K562 (cell line): Measurements from ENCODE around the gene DYNLT3. TPM values are rescaled to one million over a fixed set of nuclear protein-coding genes. Genes with fewer than 3 reads are reported as not detected.

Source experiments
- ATAC-seq: fragments of 200-7000 bp; cut with Tn5 transposase; 3 replicates; pipeline ENCODE4 v1.9.1; 2020; ENCODE audit warnings: moderate library complexity
- BruUV-seq: library from RNA; stranded (reverse); fragments of 400-500 nt; replicated peaks from 2 replicates; lab custom pipeline; 2021; lab: Mats Ljungman, UMichigan
- CTCF ChIA-PET: fragments of 300-600 bp; formaldehyde crosslinking; extraction: SDS; loops from one replicate; lab custom pipeline; 2021; ENCODE audit warnings: low intra/inter-chr PET ratio; lab: Yijun Ruan, JAX
- POLR2A ChIA-PET: fragments of 300-600, 350-650 bp; sonication (Branson Sonifier 250); formaldehyde crosslinking; extraction: SDS; loops from one replicate; lab custom pipeline; 2021; ENCODE audit warnings: antibody characterized with exemption, inconsistent platforms; lab: Yijun Ruan, JAX
- DNase-seq, 4 experiments: peaks; one replicate each; pipeline versions ENCODE4 v3.0.0 to v3.0.0-alpha.2; 2011 to 2018; ENCODE audit warnings: low spot score in 3 of 4, mixed read lengths in 3 of 4; ENCODE audit errors: extremely low read depth in 1 of 4
- FAIRE-seq: peaks from 2 replicates; lab custom pipeline; 2011; peaks lifted over from hg19 to GRCh38; lab: Jason Lieb, UNC
- H2AFZ ChIP-seq: 2 replicates; pipeline ENCODE4 v1.6.0; 2011; ENCODE audit warnings: low read depth, low read length, control low read depth, inconsistent platforms
- H3K27ac ChIP-seq: fragments of 200-600 bp; 3 replicates; pipeline ENCODE4 v1.8.0; 2011; ENCODE audit warnings: low read depth, mild to moderate bottlenecking, control low read depth, inconsistent platforms, low read length, moderate library complexity, mixed read lengths; ENCODE audit errors: extremely low read depth
- H3K27me3 ChIP-seq, 2 experiments: fragments of 300-600 bp in 1 of 2; 2 replicates in 1 of 2; 3 replicates in 1 of 2; pipeline versions ENCODE4 v1.6.0 to v1.8.0; 2011; ENCODE audit warnings: inconsistent platforms in 2 of 2, low read length in 2 of 2, mild to moderate bottlenecking in 1 of 2, mixed read lengths in 1 of 2, moderate library complexity in 1 of 2; ENCODE audit not compliant: control insufficient read depth in 2 of 2, insufficient read depth in 2 of 2
- H3K36me3 ChIP-seq: fragments of 300-600 bp; 3 replicates; pipeline ENCODE4 v1.8.0; 2011; ENCODE audit warnings: mild to moderate bottlenecking, low read length, inconsistent platforms; ENCODE audit not compliant: control insufficient read depth, insufficient read depth
- H3K4me1 ChIP-seq, 2 experiments: fragments of 200-600 bp in 1 of 2; replicated peaks in 1 of 2; 2 replicates in 1 of 2; 3 replicates in 1 of 2; pipeline versions ENCODE4 v1.5.1 to v1.8.0; 2011; ENCODE audit warnings: inconsistent platforms in 2 of 2, low read length in 2 of 2, mild to moderate bottlenecking in 1 of 2, mixed read lengths in 1 of 2, moderate library complexity in 1 of 2; ENCODE audit not compliant: control insufficient read depth in 2 of 2, insufficient read depth in 2 of 2
- H3K4me2 ChIP-seq: 2 replicates; pipeline ENCODE4 v1.6.1; 2011; ENCODE audit warnings: low read length, control low read depth, inconsistent platforms, mixed read lengths; ENCODE audit not compliant: insufficient read depth
- H3K4me3 ChIP-seq: fragments of 200-600 bp; sonication (generic), shearing (Covaris generic); 2 replicates; pipeline ENCODE4 v1.5.1; 2016; ENCODE audit warnings: control low read depth, inconsistent platforms
- H3K79me2 ChIP-seq: fragments of 200-600 bp; 3 replicates; pipeline ENCODE4 v1.8.0; 2011; ENCODE audit warnings: low read length, inconsistent platforms; ENCODE audit not compliant: control insufficient read depth, insufficient read depth
- H3K9ac ChIP-seq, 2 experiments: 2 replicates each; pipeline versions ENCODE4 v1.6.0 to v1.6.1; 2011; ENCODE audit warnings: low read depth in 2 of 2, low read length in 2 of 2, control low read depth in 1 of 2, inconsistent platforms in 1 of 2, mild to moderate bottlenecking in 1 of 2, mixed read lengths in 1 of 2; ENCODE audit not compliant: insufficient read depth in 1 of 2
- H3K9me1 ChIP-seq: one replicate; pipeline ENCODE4 v1.6.0; 2011; ENCODE audit warnings: inconsistent platforms, mild to moderate bottlenecking, low read length, moderate library complexity; ENCODE audit not compliant: control insufficient read depth, insufficient read depth
- H3K9me3 ChIP-seq: replicated peaks from 2 replicates; pipeline ENCODE4 v1.5.1; 2011; ENCODE audit warnings: low read depth, low read length, inconsistent platforms; ENCODE audit not compliant: control insufficient read depth, insufficient read depth
- H4K20me1 ChIP-seq: replicated peaks from 2 replicates; pipeline ENCODE4 v1.6.1; 2011; ENCODE audit warnings: low read length, inconsistent platforms, mixed read lengths; ENCODE audit not compliant: control insufficient read depth, insufficient read depth
- ILF3 ChIP-seq: fragments of 450-650 bp; IDR thresholded peaks from 2 replicates; pipeline ENCODE4 v1.6.1; 2018; ENCODE audit warnings: antibody characterized with exemption, mild to moderate bottlenecking, moderate library complexity, borderline replicate concordance
- MTA2 ChIP-seq: fragments of 450-650 bp; IDR thresholded peaks from 2 replicates; pipeline ENCODE4 v1.6.1; 2016; ENCODE audit warnings: low read depth
- XRCC3 ChIP-seq: fragments of 450-650 bp; IDR thresholded peaks from 2 replicates; pipeline ENCODE4 v1.6.1; 2017; ENCODE audit warnings: mild to moderate bottlenecking, moderate library complexity
- ZFP36 ChIP-seq: fragments of 150-350 bp; IDR thresholded peaks from 2 replicates; pipeline ENCODE4 v1.6.1; 2018; ENCODE audit warnings: low read length, low read depth; ENCODE audit not compliant: partially characterized antibody
- ZFPM2 ChIP-seq: fragments of 250-450 bp; sonication (Bioruptor Pico); IDR thresholded peaks from 2 replicates; pipeline ENCODE4 v1.5.1; 2022; ENCODE audit warnings: mild to moderate bottlenecking
- ZNF57 ChIP-seq: fragments of 450-650 bp; formaldehyde crosslinking; IDR thresholded peaks from 2 replicates; pipeline ENCODE4 v1.4.0; 2020; ENCODE audit warnings: mild to moderate bottlenecking, moderate library complexity
- WGBS: fragments of 100-300 bp; shearing (Covaris generic); methylation state at CpG from one replicate; pipeline ENCODE4 v1.1.6; 2016; ENCODE audit warnings: low coverage, mixed read lengths; ENCODE audit not compliant: insufficient coverage; ENCODE audit errors: missing lambda C conversion rate; 5-methylcytosine and 5-hydroxymethylcytosine counted together
- in situ Hi-C: fragments of 300-500 bp; cut with MboI; formaldehyde crosslinking; loops from 4 replicates; pipeline ENCODE4 v1.15.0; 2018; ENCODE audit warnings: inconsistent platforms, mixed read lengths
- intact Hi-C: fragments of 100-400 bp; cut with micrococcal nuclease; formaldehyde crosslinking; loops from 2 replicates; pipeline ENCODE4 v1.14.2; 2022
- polyA plus RNA-seq, 8 experiments: library from polyadenylated mRNA; depleted of rRNA in 4 of 8; stranded (reverse) in 5 of 8; unstranded in 3 of 8; fragments of >200 nt; fragmentation: Nextera tagmentation in 2 of 8; fragmentation: Illumina TruSeq in 1 of 8; extraction: Ambion mirVana in 2 of 8; extraction: Trizol in 1 of 8; gene quantifications; 2 replicates each; pipeline versions ENCODE4 v1.2.1 to v1.2.3, GENCODE V29; 2011 to 2014; ENCODE audit warnings: inconsistent platforms in 1 of 8, missing spikeins in 1 of 8
- total RNA-seq, 7 experiments: library from RNA; depleted of rRNA in 6 of 7; stranded (reverse); fragments of >200 nt in 6 of 7; fragmentation: Illumina TruSeq in 2 of 7; extraction: Trizol in 2 of 7; gene quantifications; 2 replicates each; pipeline versions ENCODE4 v1.2.1 to v1.2.3, GENCODE V29; 2011 to 2021; ENCODE audit warnings: low replicate concordance in 1 of 7
- TF ChIP-seq, protein P1 (sequence below): fragments of 250-450 bp; sonication (Bioruptor Pico); IDR thresholded peaks from 2 replicates; pipeline ENCODE4 v1.8.0; 2021; ENCODE audit warnings: moderate library complexity, mild to moderate bottlenecking, inconsistent platforms
- TF ChIP-seq, protein P2 (sequence below): fragments of 250-450 bp; sonication (Bioruptor Pico); IDR thresholded peaks from 2 replicates; pipeline ENCODE4 v1.8.0; 2021; ENCODE audit warnings: borderline replicate concordance, mild to moderate bottlenecking, moderate library complexity; ENCODE audit not compliant: poor library complexity, severe bottlenecking
- TF ChIP-seq, protein P3 (sequence below): sonication (generic); formaldehyde crosslinking; IDR thresholded peaks from 2 replicates; pipeline ENCODE4 v1.8.0; 2022; ENCODE audit warnings: mild to moderate bottlenecking, missing genetic modification reagents

The DYNLT3 gene
- total and polyA plus RNA-seq, 9 of the 15 experiments (the other 6 are each of a cell fraction or from before 2014, with no cell fraction given), result 4.5 to 17.5 (median 8.3) TPM

DNA sequence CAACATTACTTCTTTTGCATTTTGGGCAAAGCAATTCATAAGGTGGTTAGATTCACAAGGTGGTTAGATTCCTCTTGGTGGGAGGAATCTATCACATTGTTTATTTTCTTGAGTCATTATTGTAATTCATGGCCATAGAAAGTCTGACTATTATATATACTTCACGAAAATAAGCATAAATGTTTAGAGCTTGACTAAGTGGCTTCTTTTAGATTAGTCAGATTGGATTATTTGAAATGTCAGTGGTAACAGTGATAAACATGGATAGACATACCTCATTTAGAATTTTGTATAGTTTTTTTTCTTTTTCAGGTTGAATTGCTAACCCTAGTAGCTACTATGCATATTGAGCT lies 24.9 kb upstream of the DYNLT3 start:
- no peak overlapping the region for H3K4me3 ChIP-seq
- DNase-seq (no peak), ATAC-seq (no peak), FAIRE-seq (no peak)
- H3K36me3 ChIP-seq, result no peaks in the 10 kb centered on the region
- no peaks in the 10 kb centered on the region for H3K9me3 ChIP-seq
- no peaks in the 10 kb centered on the region for H3K27me3 ChIP-seq
- TF ChIP-seq, protein P1, sequence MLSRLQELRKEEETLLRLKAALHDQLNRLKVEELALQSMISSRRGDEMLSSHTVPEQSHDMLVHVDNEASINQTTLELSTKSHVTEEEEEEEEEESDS, result no peak
- TF ChIP-seq ZFP36 (no peak), ILF3 (no peak), MTA2 (no peak), ZFPM2 (CRISPR knock-in tag) (no peak), ZNF57 (CRISPR knock-in tag) (no peak), XRCC3 (no peak)
- TF ChIP-seq, protein P2, sequence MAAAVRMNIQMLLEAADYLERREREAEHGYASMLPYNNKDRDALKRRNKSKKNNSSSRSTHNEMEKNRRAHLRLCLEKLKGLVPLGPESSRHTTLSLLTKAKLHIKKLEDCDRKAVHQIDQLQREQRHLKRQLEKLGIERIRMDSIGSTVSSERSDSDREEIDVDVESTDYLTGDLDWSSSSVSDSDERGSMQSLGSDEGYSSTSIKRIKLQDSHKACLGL, result no peak
- TF ChIP-seq, protein P3, sequence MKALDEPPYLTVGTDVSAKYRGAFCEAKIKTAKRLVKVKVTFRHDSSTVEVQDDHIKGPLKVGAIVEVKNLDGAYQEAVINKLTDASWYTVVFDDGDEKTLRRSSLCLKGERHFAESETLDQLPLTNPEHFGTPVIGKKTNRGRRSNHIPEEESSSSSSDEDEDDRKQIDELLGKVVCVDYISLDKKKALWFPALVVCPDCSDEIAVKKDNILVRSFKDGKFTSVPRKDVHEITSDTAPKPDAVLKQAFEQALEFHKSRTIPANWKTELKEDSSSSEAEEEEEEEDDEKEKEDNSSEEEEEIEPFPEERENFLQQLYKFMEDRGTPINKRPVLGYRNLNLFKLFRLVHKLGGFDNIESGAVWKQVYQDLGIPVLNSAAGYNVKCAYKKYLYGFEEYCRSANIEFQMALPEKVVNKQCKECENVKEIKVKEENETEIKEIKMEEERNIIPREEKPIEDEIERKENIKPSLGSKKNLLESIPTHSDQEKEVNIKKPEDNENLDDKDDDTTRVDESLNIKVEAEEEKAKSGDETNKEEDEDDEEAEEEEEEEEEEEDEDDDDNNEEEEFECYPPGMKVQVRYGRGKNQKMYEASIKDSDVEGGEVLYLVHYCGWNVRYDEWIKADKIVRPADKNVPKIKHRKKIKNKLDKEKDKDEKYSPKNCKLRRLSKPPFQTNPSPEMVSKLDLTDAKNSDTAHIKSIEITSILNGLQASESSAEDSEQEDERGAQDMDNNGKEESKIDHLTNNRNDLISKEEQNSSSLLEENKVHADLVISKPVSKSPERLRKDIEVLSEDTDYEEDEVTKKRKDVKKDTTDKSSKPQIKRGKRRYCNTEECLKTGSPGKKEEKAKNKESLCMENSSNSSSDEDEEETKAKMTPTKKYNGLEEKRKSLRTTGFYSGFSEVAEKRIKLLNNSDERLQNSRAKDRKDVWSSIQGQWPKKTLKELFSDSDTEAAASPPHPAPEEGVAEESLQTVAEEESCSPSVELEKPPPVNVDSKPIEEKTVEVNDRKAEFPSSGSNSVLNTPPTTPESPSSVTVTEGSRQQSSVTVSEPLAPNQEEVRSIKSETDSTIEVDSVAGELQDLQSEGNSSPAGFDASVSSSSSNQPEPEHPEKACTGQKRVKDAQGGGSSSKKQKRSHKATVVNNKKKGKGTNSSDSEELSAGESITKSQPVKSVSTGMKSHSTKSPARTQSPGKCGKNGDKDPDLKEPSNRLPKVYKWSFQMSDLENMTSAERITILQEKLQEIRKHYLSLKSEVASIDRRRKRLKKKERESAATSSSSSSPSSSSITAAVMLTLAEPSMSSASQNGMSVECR (CRISPR knock-in tag), result no peak
- H3K4me2 ChIP-seq, result no peak overlapping the region
- no TSS peak for BruUV-seq
- WGBS, result 0% methylated on average over 1 of the region's 1 CpG
- H2AFZ ChIP-seq, result no peak overlapping the region
- H3K79me2 ChIP-seq, result no peaks in the 10 kb centered on the region
- no peaks in the 10 kb centered on the region for H4K20me1 ChIP-seq
- no peak overlapping the region for H3K9ac ChIP-seq
- in situ Hi-C loops, result no loop called here
- H3K9me1 ChIP-seq, result no peaks in the 10 kb centered on the region
- ChIA-PET POLR2A (interaction anchor here (0.7 kb wide), 1 partner anchor 18 kb away, joined by 4 read pairs; no protein-coding TSS in a partner anchor), CTCF (no interaction called here)
- no peaks in the 10 kb centered on the region; a peak in 1 of 5 replicates for H3K4me1 ChIP-seq
- intact Hi-C loops, result no loop called here
- no peak overlapping the region for H3K27ac ChIP-seq
